HG02623 (cell line): ENCODE data around the gene CRELD1.

Experiments used
- ATAC-seq: cut with Tn5 transposase; IDR thresholded peaks from one replicate; pipeline ENCODE4 v1.9.1; 2021; ENCODE audit warnings: moderate library complexity; ENCODE audit not compliant: unreplicated experiment

Gene CRELD1

GRCh38 chr3:9951962-9952805 is 18.6 kb downstream of the CRELD1 start, which contains the start of gene PRRT3:
Gene PRRT3, minus strand, starts transcription at chr3:9952408. Its CDS starts 2,293 bp downstream, at chr3:9950115.
- ATAC-seq = peak; percentile 51

GRCh38 chr3:9955067-9955502 is 21.5 kb downstream of the CRELD1 start:
- ATAC-seq = no peak

- no peak for ATAC-seq
Measured at GRCh38 chr3:9955611-9956352, 22.1 kb downstream of the CRELD1 start.

GRCh38 chr3:9957214-9957613 is 23.6 kb downstream of the CRELD1 start:
- no peak for ATAC-seq

GRCh38 chr3:9965200-9965875 is 31.7 kb downstream of the CRELD1 start:
- ATAC-seq = no peak

GRCh38 chr3:9966841-9967240 is 33.2 kb downstream of the CRELD1 start:
- ATAC-seq = no peak

GRCh38 chr3:9969632-9970019 is 36.0 kb downstream of the CRELD1 start:
- no peak for ATAC-seq

- no peak for ATAC-seq
Measured at GRCh38 chr3:9970020-9970652, 36.5 kb downstream of the CRELD1 start.

GRCh38 chr3:9976721-9977709 is 43.4 kb downstream of the CRELD1 start:
- ATAC-seq = no peak

- no peak for ATAC-seq
Measured at GRCh38 chr3:9978710-9979305, 45.2 kb downstream of the CRELD1 start.

GRCh38 chr3:9980251-9980650 is 46.6 kb downstream of the CRELD1 start:
- ATAC-seq = no peak

- peak; percentile 22 for ATAC-seq
Measured at GRCh38 chr3:9986230-9986725, 52.6 kb downstream of the CRELD1 start.

- ATAC-seq = no peak
Measured at GRCh38 chr3:9994086-9994844, 60.6 kb downstream of the CRELD1 start.
